BE2C (cell line): ENCODE measurements around the gene LTBP4.

Experiments used
- DNase-seq: peaks from one replicate; pipeline ENCODE4 v3.0.0-alpha.2; 2020
- H3K27me3 ChIP-seq: fragments of 250-450 bp; sonication (Bioruptor Pico); 2 replicates; pipeline ENCODE4 v1.5.1; 2020; ENCODE audit warnings: mild to moderate bottlenecking
- H3K36me3 ChIP-seq: fragments of 250-450 bp; sonication (Bioruptor Pico); 2 replicates; pipeline ENCODE4 v1.5.1; 2020; ENCODE audit warnings: mild to moderate bottlenecking
- H3K4me1 ChIP-seq: fragments of 250-450 bp; sonication (Bioruptor Pico); 2 replicates; pipeline ENCODE4 v1.5.1; 2020
- H3K4me3 ChIP-seq: 2 replicates; pipeline ENCODE4 v1.5.1; 2011; ENCODE audit warnings: low read depth, low read length
- H3K9me3 ChIP-seq: fragments of 250-450 bp; sonication (Bioruptor Pico); 2 replicates; pipeline ENCODE4 v1.5.1; 2020
- TF ChIP-seq, protein P1 (sequence below): IDR thresholded peaks from 2 replicates; pipeline ENCODE4 v1.5.1; 2012; ENCODE audit warnings: mild to moderate bottlenecking, low read depth, low read length

Gene LTBP4

DNA sequence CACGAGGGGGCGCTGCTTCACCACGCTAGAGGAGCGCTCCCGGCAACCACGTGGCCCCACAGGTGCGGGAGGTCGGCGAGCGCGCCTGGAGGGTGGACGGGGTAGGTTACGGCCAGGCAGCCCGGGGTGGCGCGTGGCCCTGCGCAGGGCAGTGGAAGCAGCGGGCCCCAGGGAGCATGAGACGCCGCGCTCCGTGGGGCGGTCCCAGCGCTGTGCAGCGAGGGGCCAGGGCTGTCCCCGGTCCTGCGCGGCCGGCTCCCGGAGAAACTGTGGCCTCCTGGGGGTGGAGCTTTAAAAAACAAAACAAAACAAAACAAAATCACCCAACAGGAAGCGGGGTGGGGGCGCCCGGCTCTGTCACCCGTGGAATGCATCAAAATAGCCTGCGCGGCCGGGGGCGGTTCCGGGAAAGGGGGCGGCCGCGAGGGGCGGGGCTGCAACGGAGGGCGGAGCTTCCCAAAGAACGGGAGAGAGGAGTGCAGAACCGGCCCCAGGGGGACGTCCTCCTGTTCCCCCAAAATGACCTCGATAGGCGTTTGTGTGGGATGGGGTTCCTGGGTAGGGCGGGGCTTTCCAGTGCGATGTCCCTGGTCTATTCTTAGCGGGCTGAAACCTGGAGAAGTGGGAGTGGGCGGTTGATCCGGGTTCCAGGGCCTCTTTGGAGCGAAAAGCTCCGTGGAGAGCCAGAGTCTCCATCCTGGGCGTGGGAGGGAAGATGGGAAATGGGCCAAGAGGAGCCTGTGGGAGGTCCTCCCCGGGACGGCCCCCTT is 61.9 kb downstream of the LTBP4 start:
- H3K4me3 ChIP-seq: peak overlapping the region; percentile 68
- TF ChIP-seq, protein P1, sequence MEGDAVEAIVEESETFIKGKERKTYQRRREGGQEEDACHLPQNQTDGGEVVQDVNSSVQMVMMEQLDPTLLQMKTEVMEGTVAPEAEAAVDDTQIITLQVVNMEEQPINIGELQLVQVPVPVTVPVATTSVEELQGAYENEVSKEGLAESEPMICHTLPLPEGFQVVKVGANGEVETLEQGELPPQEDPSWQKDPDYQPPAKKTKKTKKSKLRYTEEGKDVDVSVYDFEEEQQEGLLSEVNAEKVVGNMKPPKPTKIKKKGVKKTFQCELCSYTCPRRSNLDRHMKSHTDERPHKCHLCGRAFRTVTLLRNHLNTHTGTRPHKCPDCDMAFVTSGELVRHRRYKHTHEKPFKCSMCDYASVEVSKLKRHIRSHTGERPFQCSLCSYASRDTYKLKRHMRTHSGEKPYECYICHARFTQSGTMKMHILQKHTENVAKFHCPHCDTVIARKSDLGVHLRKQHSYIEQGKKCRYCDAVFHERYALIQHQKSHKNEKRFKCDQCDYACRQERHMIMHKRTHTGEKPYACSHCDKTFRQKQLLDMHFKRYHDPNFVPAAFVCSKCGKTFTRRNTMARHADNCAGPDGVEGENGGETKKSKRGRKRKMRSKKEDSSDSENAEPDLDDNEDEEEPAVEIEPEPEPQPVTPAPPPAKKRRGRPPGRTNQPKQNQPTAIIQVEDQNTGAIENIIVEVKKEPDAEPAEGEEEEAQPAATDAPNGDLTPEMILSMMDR: peak; percentile 88
- peaks cover 3% of the 10 kb centered on the region; the same call in 1 of the 2 replicates for H3K4me1 ChIP-seq
- H3K27me3 ChIP-seq: no peaks in the 10 kb centered on the region
- peak; percentile 94 for DNase-seq
- H3K36me3 ChIP-seq: no peaks in the 10 kb centered on the region
- H3K9me3 ChIP-seq: no peaks in the 10 kb centered on the region

DNA sequence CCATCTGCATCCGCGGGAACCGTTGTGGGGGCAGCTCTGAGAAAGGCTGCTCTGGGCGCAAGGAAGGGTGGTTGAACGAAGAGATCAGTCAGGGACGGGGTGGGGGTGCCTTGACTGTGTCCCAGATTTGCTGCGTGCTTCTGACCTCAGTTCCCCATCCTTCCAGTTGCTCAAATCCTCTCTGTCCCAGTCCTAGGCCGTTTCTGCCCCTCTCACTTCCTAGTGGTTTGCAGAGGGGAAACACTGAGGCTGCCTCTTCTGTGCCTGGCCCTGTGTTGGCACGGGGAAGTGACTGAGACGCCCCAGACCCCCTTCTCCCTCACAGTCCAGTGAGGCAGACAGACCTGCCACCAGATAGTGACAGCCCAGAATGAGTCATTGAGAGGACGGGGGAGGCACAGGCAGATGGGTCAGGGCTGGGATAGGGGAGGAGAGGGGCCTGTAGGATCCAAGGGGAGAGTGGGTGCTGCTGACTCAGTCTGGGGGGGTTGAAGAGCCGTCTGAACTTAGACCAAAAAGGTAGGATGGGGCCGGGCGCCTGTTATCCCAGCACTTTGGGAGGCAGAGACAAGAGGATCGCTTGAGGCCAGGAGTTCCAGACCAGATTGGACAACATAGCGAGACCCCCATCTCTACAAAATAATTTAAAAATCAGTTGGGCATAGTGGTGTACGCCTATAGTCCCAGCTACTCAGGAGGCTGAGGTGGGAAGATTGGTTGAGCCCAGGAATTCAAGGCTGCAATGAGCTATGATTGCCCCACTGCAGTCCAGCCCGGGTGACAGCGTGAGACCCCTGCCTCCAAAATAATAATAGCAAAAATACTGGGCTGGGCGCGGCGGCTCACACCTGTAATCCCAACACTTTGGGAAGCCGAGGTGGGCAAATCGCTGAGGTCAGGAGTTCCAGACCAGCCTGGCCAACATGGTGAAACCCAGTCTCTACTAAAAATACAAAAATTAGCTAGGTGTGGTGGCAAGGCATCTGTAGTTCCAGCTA is 62.8 kb downstream of the LTBP4 start:
- no peaks in the 10 kb centered on the region for H3K27me3 ChIP-seq
- peak overlapping the region; percentile 68 for H3K4me3 ChIP-seq
- no peaks in the 10 kb centered on the region; the same call in 1 of the 2 replicates for H3K36me3 ChIP-seq
- TF ChIP-seq, protein P1: no peak
- H3K4me1 ChIP-seq: peaks cover 3% of the 10 kb centered on the region; the same call in 1 of the 2 replicates
- DNase-seq: peak; percentile 44
- H3K9me3 ChIP-seq: no peaks in the 10 kb centered on the region

DNA sequence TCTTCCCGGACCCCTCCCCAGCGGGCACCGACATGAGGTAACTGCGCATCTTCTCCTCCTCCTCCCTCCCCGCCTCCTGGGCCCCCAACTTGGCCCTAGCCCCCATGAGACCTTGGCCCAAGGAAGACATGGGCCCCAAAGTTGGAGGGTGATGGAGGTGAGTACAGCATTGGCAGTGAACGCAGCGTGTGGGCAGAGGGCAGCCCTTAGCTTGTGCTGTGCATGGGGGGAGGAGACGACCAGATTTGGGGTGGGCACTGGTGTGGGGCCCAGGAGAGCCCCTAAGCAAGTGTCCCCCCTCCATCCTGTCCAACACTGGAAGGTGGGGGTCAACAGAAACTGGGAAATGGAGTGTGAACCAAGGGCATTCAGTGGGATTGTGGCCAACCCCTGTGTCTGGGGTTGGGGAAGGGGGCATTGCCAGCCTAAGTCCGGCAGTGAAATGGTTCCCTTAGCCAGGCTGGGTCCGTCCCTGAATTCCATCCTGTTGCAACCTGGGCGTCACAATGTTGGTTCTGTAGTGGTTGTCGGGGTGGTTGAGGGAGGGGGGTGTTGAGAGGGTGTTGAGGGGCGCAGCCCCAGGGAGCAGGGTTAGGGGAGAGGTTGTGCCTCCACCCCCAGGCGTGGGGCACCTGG is 65.8 kb downstream of the LTBP4 start:
- no peak for DNase-seq
- H3K36me3 ChIP-seq: peaks cover 21% of the 10 kb centered on the region
- H3K9me3 ChIP-seq: no peaks in the 10 kb centered on the region
- TF ChIP-seq, protein P1: no peak
- H3K4me3 ChIP-seq: no peak overlapping the region
- H3K27me3 ChIP-seq: no peaks in the 10 kb centered on the region
- peaks cover 3% of the 10 kb centered on the region; the same call in 1 of the 2 replicates for H3K4me1 ChIP-seq

DNA sequence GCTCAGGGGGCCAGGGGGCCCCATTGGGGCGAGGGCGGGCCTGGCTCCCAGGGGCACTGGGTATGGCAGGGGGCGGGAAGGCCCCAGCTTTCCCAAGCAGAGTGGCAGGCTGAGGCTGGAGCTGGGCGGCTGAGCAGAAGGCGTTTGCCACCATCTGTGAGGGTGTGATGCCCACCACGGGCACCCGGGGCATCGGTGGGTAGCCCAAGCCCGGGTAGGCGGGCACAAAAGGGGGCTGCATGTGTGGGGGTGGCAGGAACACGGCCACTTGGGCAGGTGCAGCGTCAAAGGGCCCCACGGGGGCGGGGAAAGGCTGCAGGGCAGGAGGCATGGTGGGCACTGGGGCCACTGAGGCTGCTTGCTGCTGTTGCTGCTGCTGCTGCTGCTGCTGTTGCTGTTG is 66.4 kb downstream of the LTBP4 start:
- TF ChIP-seq, protein P1: no peak
- no peaks in the 10 kb centered on the region for H3K27me3 ChIP-seq
- no peak for DNase-seq
- peaks cover 27% of the 10 kb centered on the region for H3K36me3 ChIP-seq
- no peaks in the 10 kb centered on the region for H3K9me3 ChIP-seq
- no peak overlapping the region for H3K4me3 ChIP-seq
- H3K4me1 ChIP-seq: peaks cover 3% of the 10 kb centered on the region; the same call in 1 of the 2 replicates

DNA sequence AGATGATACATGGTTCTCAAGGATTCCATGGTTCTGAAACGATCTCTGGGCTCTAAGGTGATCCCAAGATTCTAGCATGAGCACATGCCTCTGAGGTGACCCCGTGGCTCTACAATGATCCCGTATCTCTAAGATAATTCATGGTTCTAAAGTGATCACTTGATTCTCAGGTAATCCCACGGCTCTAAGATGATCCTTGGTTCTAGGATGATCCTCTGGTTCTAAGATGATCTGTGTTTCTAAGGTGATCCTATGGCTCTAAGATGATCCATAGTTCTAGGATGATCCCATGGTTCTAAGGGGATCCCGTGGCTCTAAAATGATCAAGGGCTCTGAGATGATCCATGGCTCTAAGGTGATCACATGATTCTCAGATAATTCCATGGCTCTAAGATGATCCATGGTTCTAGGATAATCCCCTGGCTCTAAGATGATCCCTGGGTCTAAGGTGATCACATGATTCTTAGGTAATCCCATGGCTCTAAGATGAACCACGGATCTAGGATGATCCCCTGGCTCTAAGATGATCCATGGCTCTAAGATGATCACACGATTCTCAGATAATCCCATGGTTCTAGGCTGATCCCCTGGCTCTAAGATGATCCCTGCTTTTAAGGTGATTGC is 67.9 kb downstream of the LTBP4 start:
- no peak for DNase-seq
- Histone ChIP-seq H3K4me3 (no peak overlapping the region), H3K9me3 (no peaks in the 10 kb centered on the region), H3K27me3 (no peaks in the 10 kb centered on the region), H3K4me1 (no peaks in the 10 kb centered on the region), H3K36me3 (peaks cover 37% of the 10 kb centered on the region)
- TF ChIP-seq, protein P1: no peak
